ENCODE results near the gene HM13.
"Not testable (repeated sequence)": the region's sequence is repeated elsewhere in the genome, so short reads cannot be mapped to it uniquely, and the experiment has no call there.

HM13 gene

GRCh38 chr20:31502884-31503673, 11.2 kb upstream of the HM13 start:
- DNase-seq, result peak; percentile 59

GRCh38 chr20:31505903-31506302, 8.3 kb upstream of the HM13 start:
- no peak for DNase-seq

GRCh38 chr20:31508517-31509244, 5.6 kb upstream of the HM13 start:
- DNase-seq, result no peak

- no peak for DNase-seq
These were observed 981 bp downstream of the HM13 start for GRCh38 chr20:31515072-31515774.

- DNase-seq, result no peak
These were observed 1.5 kb downstream of the HM13 start for GRCh38 chr20:31515775-31516107.

- DNase-seq, result no peak
These were observed 1.9 kb downstream of the HM13 start for GRCh38 chr20:31516166-31516565.

GRCh38 chr20:31516651-31517050, 2.4 kb downstream of the HM13 start:
- DNase-seq, result no peak

GRCh38 chr20:31517373-31517772, 3.1 kb downstream of the HM13 start:
- DNase-seq, result no peak

- DNase-seq, result not testable (repeated sequence)
These were observed 7.0 kb downstream of the HM13 start for GRCh38 chr20:31521267-31521666.

GRCh38 chr20:31522731-31523130, 8.5 kb downstream of the HM13 start:
- DNase-seq, result no peak

GRCh38 chr20:31523361-31524283, 9.4 kb downstream of the HM13 start:
- no peak for DNase-seq

GRCh38 chr20:31527266-31527665, 13.0 kb downstream of the HM13 start:
- no peak for DNase-seq

GRCh38 chr20:31535298-31535697, 21.1 kb downstream of the HM13 start:
- no peak for DNase-seq

GRCh38 chr20:31536575-31536974, 22.3 kb downstream of the HM13 start:
- no peak for DNase-seq

GRCh38 chr20:31537116-31537871, 23.1 kb downstream of the HM13 start:
- DNase-seq, result no peak

GRCh38 chr20:31537890-31538289, 23.6 kb downstream of the HM13 start:
- no peak for DNase-seq

- DNase-seq, result no peak
These were observed 24.1 kb downstream of the HM13 start for GRCh38 chr20:31538326-31538725.

GRCh38 chr20:31539636-31540035, 25.4 kb downstream of the HM13 start:
- not testable (repeated sequence) for DNase-seq

GRCh38 chr20:31540406-31540805, 26.2 kb downstream of the HM13 start:
- DNase-seq, result no peak

GRCh38 chr20:31542201-31542842, 28.1 kb downstream of the HM13 start:
- DNase-seq, result no peak

- DNase-seq, result no peak
These were observed 28.7 kb downstream of the HM13 start for GRCh38 chr20:31542963-31543362.
